Gastroesophageal sphincter (tissue), 4 donors: ENCODE results near the gene ELL2. TPM values are rescaled to one million over a fixed set of nuclear protein-coding genes. Genes with fewer than 3 reads are reported as not detected.

Experiments
- ATAC-seq: fragments of 150-250 bp; one replicate; pipeline ENCODE4 v1.9.1; 2016; ENCODE audit warnings: mild to moderate bottlenecking, moderate library complexity
- H3K27ac ChIP-seq, 4 donors: fragments of 200-600 bp; sonication (generic) in 3 of 4; 1 replicate in 3 of 4; 2 replicates in 1 of 4; pipeline ENCODE4 v1.5.1; 2016 to 2019
- H3K27me3 ChIP-seq: fragments of 200-600 bp; sonication (generic); one replicate; pipeline ENCODE4 v1.5.1; 2019
- H3K36me3 ChIP-seq, 2 donors: fragments of 200-600 bp; sonication (generic); one replicate each; pipeline ENCODE4 v1.5.1; 2019; ENCODE audit warnings: control low read depth in 1 of 2
- H3K4me1 ChIP-seq, 3 donors: fragments of 200-600 bp; sonication (generic); 1 replicate in 2 of 3; 2 replicates in 1 of 3; pipeline ENCODE4 v1.5.1; 2016 to 2019; ENCODE audit warnings: control low read depth in 2 of 3
- H3K4me3 ChIP-seq, 2 donors: fragments of 200-600 bp; sonication (generic); one replicate each; pipeline ENCODE4 v1.5.1; 2019; ENCODE audit warnings: mild to moderate bottlenecking in 1 of 2, moderate library complexity in 1 of 2
- H3K9me3 ChIP-seq, 3 donors: fragments of 200-600 bp; sonication (generic); one replicate each; pipeline ENCODE4 v1.5.1; 2017 to 2019; ENCODE audit warnings: control low read depth in 2 of 3
- EP300 ChIP-seq: sonication (generic); formaldehyde crosslinking; IDR thresholded peaks from one replicate; pipeline ENCODE4 v1.6.1; 2017; ENCODE audit warnings: antibody characterized with exemption, mild to moderate bottlenecking
- POLR2A ChIP-seq, 2 donors: fragments of 450-650 bp; IDR thresholded peaks; one replicate each; pipeline ENCODE4 v1.6.1; 2017; ENCODE audit warnings: antibody characterized with exemption in 2 of 2, mild to moderate bottlenecking in 2 of 2, moderate library complexity in 1 of 2
- POLR2AphosphoS5 ChIP-seq: sonication (generic); formaldehyde crosslinking; IDR thresholded peaks from one replicate; pipeline ENCODE4 v1.6.1; 2017; ENCODE audit warnings: antibody characterized with exemption
- WGBS, 2 donors: methylation state at CpG; one replicate each; pipeline ENCODE4 v1.1.5; 2018; ENCODE audit warnings: low coverage in 1 of 2; 5-methylcytosine and 5-hydroxymethylcytosine counted together
- total RNA-seq, 4 donors: library from RNA; depleted of rRNA; stranded (reverse); fragments of >200 nt; gene quantifications; one replicate each; pipeline ENCODE4 v1.1.0, GENCODE V29; 2016
- TF ChIP-seq, protein P1 (sequence below), 4 experiments: fragments of 200-600 bp in 2 of 4; fragments of 450-650 bp in 2 of 4; sonication (generic) in 1 of 4; IDR thresholded peaks; one replicate each; pipeline ENCODE4 v1.5.1; 2017 to 2019; ENCODE audit warnings: antibody characterized with exemption in 4 of 4, mild to moderate bottlenecking in 2 of 4, moderate library complexity in 2 of 4

Gene ELL2
- total RNA-seq, 4 donors from 2014 or later: 38.4 to 117 (median 59.3) TPM

DNA sequence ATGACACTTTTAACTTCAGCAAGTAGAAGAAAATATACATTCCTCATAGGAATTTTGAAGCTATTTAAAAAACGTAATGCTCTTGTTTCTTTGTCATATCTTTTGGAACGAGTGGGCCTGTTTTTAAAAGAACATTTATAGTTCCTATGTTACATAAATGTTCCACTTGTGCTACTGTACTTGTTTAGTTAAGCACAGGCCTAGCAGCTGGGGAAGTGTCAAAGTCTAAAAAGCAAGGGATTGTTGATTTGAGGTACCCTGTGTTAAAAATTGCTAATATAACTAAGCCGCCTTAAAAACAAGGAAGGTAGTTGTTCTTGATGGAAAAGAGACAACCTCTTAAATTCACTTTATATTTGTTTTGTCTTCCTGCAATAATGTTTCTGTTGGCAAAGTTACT is 27.2 kb upstream of the ELL2 start:
- Histone ChIP-seq H3K27ac (no peak overlapping the region), H3K9me3 (no peaks in the 10 kb centered on the region), H3K4me1 (peaks cover 2 to 44% (median 5%) of the 10 kb centered on the region in 3 donors), H3K36me3 (no peaks in the 10 kb centered on the region), H3K4me3 (no peak overlapping the region), H3K27me3 (no peaks in the 10 kb centered on the region)
- no peak for ATAC-seq
- WGBS, 2 donors: 41 to 56% methylated on average over 3 of the region's 3 CpGs
- TF ChIP-seq POLR2AphosphoS5 (no peak), EP300 (no peak), POLR2A (IDR thresholded peaks at IDR 0.05) (no peak)
- TF ChIP-seq, protein P1, sequence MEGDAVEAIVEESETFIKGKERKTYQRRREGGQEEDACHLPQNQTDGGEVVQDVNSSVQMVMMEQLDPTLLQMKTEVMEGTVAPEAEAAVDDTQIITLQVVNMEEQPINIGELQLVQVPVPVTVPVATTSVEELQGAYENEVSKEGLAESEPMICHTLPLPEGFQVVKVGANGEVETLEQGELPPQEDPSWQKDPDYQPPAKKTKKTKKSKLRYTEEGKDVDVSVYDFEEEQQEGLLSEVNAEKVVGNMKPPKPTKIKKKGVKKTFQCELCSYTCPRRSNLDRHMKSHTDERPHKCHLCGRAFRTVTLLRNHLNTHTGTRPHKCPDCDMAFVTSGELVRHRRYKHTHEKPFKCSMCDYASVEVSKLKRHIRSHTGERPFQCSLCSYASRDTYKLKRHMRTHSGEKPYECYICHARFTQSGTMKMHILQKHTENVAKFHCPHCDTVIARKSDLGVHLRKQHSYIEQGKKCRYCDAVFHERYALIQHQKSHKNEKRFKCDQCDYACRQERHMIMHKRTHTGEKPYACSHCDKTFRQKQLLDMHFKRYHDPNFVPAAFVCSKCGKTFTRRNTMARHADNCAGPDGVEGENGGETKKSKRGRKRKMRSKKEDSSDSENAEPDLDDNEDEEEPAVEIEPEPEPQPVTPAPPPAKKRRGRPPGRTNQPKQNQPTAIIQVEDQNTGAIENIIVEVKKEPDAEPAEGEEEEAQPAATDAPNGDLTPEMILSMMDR (IDR thresholded peaks at IDR 0.05): no peak

DNA sequence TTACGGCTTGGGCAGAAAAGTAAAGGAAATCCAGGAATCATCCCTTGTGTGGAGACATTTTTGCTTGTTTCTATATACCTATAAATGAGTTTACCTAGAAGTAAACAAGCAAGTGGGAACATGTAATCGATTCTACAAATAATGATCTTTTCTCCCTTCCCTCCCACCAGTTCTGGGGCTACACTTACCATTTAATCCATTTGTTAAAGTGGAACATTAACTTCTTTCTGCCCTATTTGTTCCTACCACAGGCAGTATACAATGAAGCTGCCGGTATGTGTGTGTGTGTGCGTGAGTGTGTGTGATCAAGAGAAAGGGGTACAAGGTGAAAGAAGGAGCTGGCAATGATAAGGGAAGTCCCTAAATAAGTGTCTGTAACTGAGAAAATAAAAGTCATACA is 26.4 kb upstream of the ELL2 start:
- no peak for ATAC-seq
- Histone ChIP-seq H3K27me3 (no peaks in the 10 kb centered on the region), H3K9me3 (no peaks in the 10 kb centered on the region), H3K36me3 (no peaks in the 10 kb centered on the region), H3K4me3 (no peak overlapping the region), H3K27ac (no peak overlapping the region), H3K4me1 (peaks cover 2 to 44% (median 5%) of the 10 kb centered on the region in 3 donors)
- WGBS, 2 donors: 89 to 100% methylated on average over 4 of the region's 4 CpGs
- TF ChIP-seq, protein P1 (IDR thresholded peaks at IDR 0.05): no peak
- TF ChIP-seq POLR2A (IDR thresholded peaks at IDR 0.05): no peak
- TF ChIP-seq POLR2AphosphoS5: no peak
- TF ChIP-seq EP300: no peak

DNA sequence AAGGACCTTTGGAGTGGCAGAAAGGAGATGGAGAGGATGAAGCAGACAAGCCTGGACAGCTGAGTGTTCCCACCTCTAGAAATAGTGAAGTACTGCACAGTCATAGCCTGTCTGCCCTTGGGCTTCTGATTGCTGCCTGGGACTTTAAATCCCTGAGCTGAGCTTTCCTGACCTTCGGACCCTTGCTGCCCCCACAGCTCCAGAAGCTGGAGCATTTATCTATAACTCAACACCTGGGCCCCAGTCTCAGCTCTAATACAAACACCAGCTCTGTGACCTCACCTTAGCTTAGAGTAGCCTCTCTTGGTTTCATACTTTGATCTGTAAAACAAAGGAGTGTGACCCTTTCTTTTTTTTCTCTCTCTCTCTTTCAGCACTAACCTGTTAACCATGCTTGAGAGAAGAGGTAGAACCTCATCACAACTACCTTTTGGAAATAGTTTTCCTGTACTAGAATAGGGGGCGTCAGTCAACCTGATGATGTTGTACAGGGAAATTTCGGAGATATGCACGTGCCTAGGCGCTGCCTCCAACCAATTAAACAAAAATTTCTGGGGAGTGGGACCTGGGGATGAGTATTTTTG is 25.4 kb upstream of the ELL2 start:
- H3K4me1 ChIP-seq: peaks cover 2 to 44% (median 5%) of the 10 kb centered on the region in 3 donors
- H3K27me3 ChIP-seq: no peaks in the 10 kb centered on the region
- H3K36me3 ChIP-seq: no peaks in the 10 kb centered on the region
- WGBS, 2 donors: 91 to 93% methylated on average over 4 of the region's 5 CpGs
- TF ChIP-seq, protein P1 (IDR thresholded peaks at IDR 0.05): no peak
- no peak for TF ChIP-seq POLR2A (IDR thresholded peaks at IDR 0.05)
- no peak for TF ChIP-seq POLR2AphosphoS5
- no peak for TF ChIP-seq EP300
- no peak overlapping the region for H3K4me3 ChIP-seq
- no peaks in the 10 kb centered on the region for H3K9me3 ChIP-seq
- ATAC-seq: no peak
- peak overlapping the region; percentile 18 to 75 (median 70) for H3K27ac ChIP-seq

DNA sequence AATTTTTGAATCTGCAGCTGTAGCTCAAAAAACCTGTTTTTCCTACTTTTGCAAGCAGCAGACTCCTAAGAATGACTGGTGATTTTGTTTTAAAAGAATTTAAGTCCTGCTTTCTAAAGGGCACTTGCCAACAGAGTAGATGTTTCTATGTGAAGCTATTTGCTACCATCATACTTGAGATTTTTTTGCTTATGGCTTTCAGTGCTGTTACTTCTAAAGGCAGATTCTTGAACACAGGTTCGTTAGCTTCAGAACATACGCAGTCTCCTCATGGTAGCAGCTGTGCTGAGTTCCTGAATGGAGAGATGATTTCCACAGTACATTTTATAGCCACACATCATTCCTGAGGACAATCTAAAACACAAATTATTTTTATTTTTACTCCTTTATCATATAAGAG is 24.4 kb upstream of the ELL2 start:
- no peaks in the 10 kb centered on the region for H3K36me3 ChIP-seq
- H3K27me3 ChIP-seq: no peaks in the 10 kb centered on the region
- no peak for TF ChIP-seq EP300
- TF ChIP-seq POLR2AphosphoS5: peak; percentile 28
- ATAC-seq: peak; percentile 48
- no peak overlapping the region for H3K4me3 ChIP-seq
- H3K4me1 ChIP-seq: peaks cover 2 to 44% (median 5%) of the 10 kb centered on the region in 3 donors
- H3K27ac ChIP-seq: peak overlapping the region; percentile 18 to 75 (median 70)
- no peaks in the 10 kb centered on the region for H3K9me3 ChIP-seq
- 20 to 50% methylated on average over 2 of the region's 2 CpGs for WGBS, 2 donors

DNA sequence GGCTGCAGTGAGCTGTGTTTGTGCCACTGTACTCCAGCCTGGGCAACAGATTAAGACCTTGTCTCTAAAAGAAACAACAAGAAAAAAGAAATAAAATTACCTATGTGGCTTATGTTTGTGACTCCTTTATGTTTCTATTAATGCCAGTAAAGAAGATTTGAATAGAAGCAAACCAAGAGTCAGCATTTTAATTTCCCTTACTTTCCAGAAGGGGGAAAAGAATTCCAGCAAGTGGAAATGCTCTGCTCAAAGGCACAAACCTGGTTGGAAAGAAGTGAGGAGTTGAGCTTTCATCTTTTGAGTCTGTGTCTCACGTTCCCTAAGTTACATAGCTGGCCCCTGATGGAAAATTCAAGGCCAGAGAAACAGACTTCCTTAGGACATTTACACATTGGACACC is 23.6 kb upstream of the ELL2 start:
- TF ChIP-seq EP300 (no peak), POLR2AphosphoS5 (no peak)
- TF ChIP-seq, protein P1 (IDR thresholded peaks at IDR 0.05): peak in 3 of 4 experiments; percentile 11 to 22 (median 19)
- Histone ChIP-seq H3K4me1 (peaks cover 2 to 44% (median 5%) of the 10 kb centered on the region in 3 donors), H3K9me3 (no peaks in the 10 kb centered on the region), H3K36me3 (no peaks in the 10 kb centered on the region), H3K27ac (peak overlapping the region; percentile 18 to 75 (median 70)), H3K4me3 (no peak overlapping the region), H3K27me3 (no peaks in the 10 kb centered on the region)
- ATAC-seq: no peak
- 40 to 73% methylated on average over 1 of the region's 1 CpG for WGBS, 2 donors
